HG02852 (cell line): ENCODE data around the gene MYL4.
A peak's percentile ranks its signal among the peaks of the same experiment; 100 is the strongest.
"Not testable (repeated sequence)": the region's sequence is repeated elsewhere in the genome, so short reads cannot be mapped to it uniquely, and the experiment has no call there.

Experiments
- ATAC-seq: cut with Tn5 transposase; IDR thresholded peaks from one replicate; pipeline ENCODE4 v1.9.1; 2021; ENCODE audit warnings: mild to moderate bottlenecking, moderate library complexity; ENCODE audit not compliant: unreplicated experiment

MYL4 gene

DNA sequence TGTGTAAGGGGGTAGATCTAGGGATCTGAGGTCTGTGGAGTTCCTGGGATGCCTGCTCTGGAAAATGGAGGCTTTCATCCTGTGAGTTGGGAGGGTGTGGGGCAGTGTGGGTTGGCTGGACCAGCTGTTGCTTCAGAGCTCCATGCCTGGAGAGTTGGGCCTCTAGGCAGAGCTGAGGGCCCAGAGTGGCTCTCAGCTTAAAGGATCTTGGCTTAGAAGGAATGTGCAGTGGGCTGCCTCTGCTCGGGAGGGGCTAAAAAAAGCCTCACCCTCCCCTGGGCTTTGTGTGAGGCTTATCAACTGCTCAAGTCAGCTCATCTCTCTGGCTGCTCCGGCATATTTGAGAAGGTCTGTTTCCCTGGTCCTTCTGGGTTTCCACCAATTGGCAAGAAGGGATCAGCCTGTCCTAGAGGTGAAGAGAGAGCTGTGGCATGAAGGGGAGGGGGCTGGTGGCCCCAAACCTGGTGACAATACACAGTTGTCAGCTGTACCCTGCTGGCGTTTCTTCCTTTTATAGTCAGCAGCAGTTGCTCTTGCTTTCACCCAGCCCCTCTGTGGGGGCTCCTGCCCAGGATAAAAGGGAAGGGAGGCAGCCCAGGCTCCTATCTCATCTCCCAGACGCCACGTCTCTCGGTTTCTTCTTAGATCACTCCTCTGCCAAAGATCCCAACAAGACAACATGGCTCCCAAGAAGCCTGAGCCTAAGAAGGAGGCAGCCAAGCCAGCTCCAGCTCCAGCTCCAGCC is at the start of gene MYL4:
Gene MYL4, plus strand, starts transcription at position 605 of the 745 bp plus-strand sequence. Its CDS starts 75 bp downstream, at position 680.
- no peak for ATAC-seq

DNA sequence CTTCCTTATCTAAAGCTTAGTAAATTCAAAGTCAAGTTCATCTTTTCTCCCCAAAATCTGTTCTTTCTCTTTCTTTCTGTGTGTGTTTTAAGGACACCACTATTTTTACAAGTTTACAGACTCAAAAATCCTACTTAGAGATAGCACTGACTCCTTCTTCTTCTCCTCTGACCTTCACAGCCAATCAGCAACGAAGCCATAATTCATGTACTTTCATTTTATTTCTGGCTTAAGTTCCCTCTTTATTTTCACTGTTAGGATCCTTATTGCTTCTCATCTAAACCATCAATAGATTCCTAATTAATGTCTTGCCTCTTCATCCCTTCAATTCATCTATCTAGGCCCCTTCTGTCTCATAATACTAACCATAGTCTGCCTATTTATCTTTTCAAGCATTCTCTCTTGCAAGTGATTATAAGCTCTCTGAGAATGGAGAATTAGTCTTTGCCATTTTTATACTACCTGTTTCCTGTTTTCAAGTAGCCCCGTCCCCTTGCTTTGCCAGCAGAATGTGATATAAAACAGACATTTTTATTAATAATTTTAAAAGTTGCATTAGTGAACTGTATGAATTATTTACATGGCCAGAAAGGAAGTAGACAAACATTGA is 47.0 kb upstream of the MYL4 start:
- no peak for ATAC-seq

DNA sequence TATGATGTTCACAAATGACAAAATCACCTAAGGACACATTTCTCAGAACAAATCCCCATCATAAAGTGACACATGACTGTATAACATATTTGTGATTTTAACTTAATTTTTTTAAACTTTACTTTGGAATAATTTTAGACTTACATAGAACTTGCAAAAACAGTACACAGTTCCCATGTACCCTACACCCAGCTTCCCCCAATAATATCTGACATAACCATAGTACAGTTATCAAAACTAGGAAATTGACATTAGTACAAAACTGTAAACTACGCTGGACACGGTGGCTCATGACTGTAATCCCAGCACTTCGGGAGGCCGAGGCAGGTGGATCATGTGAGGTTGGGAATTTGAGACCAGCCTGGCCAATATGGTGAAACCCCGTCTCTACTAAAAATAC is 44.9 kb upstream of the MYL4 start:
- no peak for ATAC-seq

DNA sequence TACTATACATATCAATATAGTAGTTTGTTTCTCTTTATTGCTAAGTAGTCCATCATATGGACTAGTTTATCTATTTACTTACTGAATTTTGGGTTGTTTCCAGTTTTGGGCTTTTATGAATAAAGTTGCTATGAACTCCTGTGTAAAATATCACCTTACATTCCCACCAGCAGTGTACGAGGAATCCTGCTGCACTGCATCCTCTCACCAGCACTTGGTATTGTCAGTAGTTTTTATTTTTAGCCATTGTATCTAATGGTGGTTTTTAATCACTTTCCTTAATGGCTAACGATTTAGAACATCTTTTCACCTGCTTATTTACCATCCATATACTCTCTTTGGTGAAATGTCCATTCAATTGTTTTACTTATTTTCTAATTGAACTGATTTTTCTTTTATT is 44.0 kb upstream of the MYL4 start:
- no peak for ATAC-seq

DNA sequence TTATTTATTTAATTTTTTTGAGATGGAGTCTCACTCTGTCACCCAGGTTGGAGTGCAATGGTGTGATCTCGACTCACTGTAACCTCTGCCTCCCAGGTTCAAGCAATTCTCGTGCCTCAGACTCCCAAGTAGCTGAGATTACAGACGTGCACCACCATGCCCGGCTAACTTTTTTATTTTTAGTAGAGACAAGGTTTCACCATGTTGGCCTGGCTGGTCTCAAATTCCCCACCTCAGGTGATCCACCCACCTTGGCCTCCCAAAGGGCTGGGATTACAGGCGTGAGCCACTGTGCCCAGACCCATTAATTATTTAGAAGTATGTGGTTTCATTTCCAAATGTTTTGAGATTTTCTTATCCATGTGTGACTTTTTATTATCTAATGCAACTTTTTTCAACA is 42.3 kb upstream of the MYL4 start:
- ATAC-seq: not testable (repeated sequence)

DNA sequence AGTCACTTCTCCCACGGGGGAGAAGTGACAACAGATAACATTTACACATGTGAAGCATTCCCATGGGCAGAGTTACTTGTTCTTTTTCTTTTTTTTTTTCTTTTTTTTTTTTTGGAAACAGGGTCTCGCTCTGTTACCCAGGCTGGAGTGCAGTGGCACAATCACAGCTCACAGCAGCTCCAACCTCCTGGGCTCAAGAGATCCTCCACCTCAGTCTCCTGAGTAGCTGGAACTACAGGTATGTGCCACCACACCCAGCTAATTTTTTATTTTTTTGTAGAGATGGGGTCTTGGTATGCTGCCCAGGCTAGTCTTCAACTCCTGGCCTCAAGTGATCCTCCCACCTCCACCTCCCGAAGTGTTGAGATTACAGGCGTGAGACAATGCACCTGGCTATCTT is 40.3 kb upstream of the MYL4 start:
- not testable (repeated sequence) for ATAC-seq

DNA sequence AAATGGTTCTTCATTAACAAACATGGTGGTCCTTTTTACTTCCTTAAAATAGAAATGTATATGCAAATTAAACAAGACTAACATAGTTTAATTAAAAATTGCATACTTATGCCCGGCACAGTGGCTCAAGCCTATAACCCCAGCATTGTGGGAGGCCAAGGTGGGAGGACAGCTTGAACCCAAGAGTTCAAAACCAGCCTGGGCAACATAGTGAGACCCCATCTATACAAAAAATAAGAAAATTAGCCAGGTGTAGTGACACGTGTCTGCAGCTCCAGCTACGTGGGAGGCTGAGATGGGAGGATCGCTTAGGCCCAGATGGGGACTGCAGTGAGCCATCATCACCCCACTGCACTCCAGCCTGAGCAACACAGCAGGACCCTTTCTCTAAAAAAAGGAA is 38.4 kb upstream of the MYL4 start:
- ATAC-seq: no peak

DNA sequence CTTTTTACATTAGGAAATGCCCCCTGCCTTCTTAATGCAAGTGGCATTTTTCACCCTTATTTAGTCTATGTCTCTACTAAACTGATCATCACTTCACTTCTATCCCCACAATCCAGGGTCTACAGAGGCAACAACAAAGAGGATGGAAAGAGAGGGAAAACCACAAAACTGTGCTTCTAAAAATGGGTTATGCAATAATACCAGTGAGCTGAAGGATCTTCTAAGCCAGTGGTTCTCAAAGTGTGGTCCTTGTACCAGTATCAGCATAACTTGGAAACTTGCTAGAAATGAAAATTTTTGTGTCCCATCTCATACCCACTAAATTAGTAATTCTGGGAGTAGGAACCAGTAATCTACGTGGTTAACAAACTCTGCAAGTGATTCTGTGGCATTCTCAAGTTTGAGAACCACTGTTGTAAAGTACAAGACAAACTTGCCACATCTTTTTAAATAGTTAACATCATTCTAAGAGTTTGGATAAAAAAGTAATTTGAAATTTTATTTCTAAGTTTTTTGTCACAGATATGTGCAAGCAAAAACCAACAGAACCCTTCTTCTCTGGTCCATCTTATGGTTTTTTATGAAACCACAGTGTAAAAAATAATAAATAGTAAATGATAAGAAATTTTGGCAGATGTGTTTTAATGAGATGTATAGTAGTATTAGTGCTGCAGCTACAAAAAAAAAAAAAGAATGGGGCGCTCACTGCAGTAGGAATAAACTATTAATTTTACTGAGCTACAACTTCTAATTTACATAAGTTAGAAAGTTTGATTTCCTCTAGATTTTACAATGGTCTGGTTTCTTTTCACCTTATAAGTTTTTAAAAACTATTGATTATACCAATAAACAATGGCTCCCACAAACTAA is 36.2 kb upstream of the MYL4 start:
- ATAC-seq: no peak

DNA sequence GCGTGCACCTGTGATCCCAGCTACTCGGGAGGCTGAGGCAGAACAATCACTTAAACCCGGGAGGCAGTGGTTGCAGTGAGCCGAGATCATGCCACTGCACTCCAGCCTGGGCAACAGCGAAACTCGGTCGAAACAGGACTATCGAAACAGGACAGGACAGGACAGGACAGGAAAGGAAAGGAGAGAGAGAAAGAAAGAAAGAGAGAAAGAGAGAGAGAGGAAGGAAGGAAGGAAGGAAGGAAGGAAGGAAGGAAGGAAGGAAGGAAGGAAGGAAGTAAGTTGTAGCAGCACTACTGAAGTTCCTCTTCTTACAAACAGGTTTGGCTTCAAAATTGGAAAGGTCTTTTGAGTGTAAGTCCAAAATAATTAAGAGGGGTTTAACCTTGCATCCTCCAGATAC is 34.3 kb upstream of the MYL4 start:
- not testable (repeated sequence) for ATAC-seq

DNA sequence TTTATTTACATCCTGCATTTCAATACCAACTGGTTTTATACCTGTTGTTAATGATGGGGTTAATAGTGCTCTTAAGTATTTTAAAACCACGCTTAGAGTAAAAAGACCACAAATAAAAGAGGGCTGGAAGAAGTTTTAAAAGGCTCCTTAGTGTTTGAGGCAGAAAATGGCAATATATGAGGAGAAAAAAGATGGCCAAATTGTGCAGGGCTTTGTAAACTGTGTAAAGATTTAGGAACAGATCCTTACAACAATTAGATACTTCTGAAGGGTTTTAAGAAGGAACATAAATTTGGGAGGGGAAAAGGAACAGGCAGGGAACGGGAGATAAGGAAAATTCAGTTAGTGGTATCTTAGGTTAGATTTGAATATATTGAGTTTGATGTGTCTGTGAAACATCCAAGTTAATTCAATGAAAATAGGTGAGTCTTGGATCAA is 32.7 kb upstream of the MYL4 start:
- no peak for ATAC-seq

DNA sequence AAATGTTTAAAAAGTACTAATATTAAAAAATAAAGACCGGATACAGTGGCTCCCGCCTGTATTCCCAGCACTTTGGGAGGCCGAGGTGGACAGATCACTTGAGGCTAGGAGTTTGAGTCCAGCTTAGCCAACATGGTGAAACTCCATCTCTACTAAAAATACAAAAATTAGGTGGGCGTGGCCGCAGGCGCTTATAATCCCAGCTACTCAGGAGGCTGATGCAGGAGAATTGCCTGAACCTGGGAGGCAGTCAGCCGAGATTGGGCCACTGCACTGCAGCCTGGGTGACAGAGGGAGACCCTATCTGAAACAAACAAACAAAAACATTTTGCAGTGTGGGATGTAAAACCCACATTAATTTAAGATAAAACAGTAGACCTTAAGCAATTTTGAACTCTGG is 31.9 kb upstream of the MYL4 start:
- no peak for ATAC-seq

DNA sequence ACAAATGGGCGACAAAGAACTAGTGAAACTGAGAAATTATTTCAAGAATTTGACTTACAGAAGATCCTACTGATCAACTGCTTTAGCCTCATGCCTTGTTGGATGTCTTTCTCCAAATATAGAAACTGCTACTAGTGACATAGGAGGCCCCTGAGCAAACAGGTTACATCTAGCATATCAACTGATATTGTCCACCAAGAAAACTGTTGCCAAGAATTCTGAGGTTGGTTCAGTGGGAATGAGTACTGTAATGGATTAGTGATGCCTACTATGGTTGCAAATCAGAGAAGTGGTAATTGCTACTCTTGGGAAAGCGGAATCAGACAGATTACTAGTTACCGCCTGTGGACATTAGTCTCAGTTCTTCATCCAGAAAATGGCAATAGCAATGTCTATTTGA is 30.0 kb upstream of the MYL4 start:
- no peak for ATAC-seq

DNA sequence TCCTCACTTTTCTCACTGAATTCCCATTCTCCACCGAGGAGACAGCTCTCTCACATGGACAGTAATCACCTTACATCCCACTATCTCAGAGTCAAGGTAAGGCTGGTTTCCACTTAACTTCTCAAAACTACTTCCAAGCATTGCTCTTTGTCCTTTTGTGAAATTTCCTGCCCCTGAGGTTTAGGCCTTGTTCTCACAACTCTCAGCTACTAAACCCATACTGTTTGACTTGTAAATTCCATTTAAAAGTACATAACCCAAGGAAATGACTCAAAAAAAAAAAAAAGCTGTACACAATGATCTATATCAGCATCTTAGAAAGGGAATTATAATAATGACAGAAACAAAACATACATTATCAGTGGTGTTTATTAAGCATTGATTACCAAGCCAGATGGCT is 28.8 kb upstream of the MYL4 start:
- no peak for ATAC-seq

DNA sequence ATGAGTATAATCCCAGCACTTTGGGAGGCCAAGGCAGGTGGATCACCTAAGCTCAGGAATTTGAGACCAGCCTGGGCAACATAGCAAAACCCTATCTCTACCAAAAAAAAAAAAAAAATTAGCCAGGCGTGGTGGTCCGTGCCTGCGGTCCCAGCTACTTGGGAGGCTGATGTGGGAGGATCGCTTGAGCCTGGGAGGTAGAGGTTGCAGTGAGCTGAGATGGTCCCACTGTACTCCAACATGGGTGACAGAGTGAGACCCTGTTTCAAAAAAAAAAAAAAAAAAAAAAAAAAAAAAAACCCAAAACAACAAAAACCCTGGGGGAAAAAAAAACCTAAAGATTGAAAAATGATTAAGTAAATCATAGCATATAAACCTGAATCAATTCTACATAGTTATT is 28.2 kb upstream of the MYL4 start:
- not testable (repeated sequence) for ATAC-seq

DNA sequence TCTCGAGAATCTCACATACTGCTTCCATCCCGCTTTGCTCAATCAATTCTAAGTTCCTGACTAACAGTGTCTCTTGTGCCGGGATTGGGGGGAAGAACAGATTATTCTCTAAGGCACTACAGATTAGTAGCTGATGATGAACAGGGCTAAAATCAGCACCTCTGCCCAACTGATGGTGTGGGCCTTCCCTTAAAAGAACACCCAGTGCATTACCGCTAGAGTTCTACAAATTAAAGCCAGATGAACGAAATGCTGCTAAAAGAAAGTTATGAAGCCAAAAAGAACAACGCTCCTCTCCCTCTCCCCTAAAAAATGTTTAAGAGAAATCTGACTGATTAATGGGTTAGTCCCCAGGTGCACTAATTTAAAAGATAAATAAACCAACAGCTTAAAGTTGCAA is 24.5 kb upstream of the MYL4 start:
- ATAC-seq: no peak

DNA sequence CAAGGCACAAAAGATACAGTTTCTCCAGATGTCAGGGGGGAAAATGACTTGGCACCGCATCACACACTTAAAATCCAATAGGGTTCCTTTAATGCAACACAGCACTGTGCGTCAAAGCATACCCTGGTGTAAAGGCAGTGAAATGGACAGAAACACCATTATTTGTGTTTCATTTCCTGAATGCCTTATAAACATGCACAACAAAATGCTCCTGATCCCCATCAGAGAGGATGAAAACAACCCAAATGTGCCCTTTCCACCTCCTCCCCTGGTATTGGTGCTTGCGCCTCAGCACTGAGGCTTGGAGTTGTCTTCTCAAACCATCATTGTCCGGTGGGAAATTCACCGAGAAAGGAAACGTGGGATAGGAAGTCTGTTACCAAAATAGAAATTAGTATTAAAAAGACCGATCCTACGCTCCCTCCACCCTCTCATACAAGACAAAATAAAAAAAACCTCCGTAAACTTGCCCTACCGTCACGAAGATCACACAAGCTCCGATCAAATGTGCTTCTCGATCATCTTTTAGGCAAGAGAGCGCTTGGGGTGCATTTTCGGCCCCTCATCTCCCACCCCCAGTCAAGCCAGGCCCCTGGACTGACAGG is 20.8 kb upstream of the MYL4 start:
- no peak for ATAC-seq

DNA sequence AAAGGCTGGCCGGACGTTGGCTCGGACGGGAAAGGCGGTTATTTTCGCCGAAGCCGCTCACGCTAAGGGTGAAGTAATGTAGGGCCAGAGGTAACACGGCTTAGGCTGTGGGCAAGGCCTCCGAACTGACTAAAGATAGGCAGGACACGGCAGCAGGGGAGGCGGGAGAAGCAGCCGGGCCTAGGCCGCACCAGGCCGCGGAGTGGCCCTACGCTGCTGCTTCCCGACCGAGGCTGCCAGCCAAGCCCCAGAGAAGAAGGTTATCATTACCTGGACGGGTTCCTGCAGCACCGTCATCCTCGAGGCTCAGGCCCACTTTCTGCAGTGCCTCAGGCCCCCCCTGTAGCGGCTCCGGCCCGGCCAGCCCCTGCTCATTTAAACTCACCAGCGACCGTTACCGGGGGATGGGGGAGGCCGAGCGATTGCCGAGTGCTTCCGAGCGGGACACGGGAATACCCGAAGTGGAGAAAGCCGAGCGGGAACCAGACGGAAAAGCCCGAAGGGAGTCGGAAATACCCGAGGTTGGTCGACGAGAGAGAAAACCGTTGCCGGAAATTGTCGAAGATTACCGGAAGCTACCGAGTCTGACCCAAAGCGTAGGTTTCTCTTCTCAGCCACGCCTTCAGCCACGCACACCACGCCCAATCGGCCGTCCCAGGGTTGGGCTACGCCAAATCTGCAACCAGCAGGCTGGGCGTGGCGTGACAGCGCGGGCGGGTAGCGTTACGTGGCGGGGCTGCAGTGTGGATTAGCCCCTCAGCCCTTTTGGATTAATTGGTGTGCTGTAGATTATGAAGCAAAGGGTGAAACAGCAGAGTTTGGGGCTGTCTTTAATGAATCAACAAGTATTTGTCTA is 20.0 kb upstream of the MYL4 start, which contains the start of gene CDC27:
Gene CDC27, minus strand, starts transcription at position 420 of the 856 bp plus-strand sequence. Its CDS starts 123 bp downstream, at position 297.
- peak; percentile 89 for ATAC-seq

DNA sequence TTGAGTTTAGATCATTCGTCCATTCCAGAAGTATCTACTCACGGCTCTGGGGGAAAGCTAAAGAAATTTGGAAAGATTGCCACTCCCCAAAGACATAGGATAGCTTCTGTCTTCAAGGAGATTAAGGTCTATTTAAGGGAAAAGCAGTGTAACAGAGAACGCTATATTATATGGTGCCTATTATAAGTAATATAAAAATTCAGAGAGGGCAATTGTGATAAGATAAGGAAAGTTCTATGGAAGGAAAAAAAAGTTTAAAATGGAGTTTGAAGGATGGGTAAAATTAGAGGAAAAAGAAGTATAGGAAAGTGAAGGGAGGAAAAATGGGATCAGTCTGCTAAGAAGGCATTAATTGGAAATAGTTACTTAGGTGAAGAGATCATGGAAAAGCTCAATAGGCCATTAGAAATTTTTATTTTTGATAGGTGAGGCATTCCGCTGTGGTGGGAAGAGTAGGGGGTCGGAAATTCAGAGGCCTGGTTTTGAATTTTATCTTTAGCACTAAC is 19.4 kb upstream of the MYL4 start:
- no peak for ATAC-seq

DNA sequence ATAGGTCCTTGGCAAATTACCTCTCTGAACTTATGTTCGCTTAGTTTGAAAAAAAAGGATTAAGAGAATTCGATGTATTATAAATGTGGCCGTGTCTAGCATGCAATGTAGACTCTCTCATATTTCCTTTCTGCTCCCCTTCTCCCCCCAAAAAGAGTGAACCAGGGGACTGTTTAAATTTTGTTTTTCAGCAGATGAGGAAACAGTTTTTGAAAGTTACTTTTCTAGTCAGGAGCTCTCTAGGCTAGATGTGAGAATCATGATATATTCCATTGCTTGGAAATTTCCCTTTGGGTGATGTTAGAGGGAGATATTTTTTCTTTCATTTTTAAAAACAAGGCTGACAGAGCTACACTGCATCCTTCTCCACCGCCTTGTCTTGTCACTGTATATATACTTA is 18.9 kb upstream of the MYL4 start:
- ATAC-seq: no peak

DNA sequence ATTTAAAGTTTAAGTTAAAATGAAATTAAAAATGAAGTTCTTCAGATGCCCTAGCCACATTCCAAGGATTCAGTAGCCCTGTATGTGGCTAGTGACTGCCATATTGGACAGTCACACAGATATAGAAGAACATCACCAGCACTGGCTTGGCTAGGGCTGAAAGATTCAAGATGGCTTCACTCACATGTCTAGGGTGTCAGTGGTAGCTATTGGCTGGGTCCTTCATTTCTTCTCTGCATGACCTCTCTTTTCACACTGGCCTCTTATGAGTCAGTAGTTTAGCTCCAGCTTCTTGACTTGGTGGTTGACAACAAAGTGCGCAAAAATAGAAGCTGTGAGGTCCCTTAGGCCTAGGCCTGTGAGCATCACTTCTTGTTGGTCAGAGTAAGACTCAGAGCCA is 18.4 kb upstream of the MYL4 start:
- no peak for ATAC-seq
